Glutamatergic neuron (in vitro differentiated cells): Measurements from ENCODE around the gene NDUFAF3. TPM values are rescaled to one million over a fixed set of nuclear protein-coding genes. Genes with fewer than 3 reads are reported as not detected.

ENCODE experiments used
- DNase-seq: peaks from one replicate; pipeline ENCODE4 v3.0.0; 2022
- H3K27ac Mint-ChIP-seq: one replicate; pipeline ENCODE4 v1.8.0; 2020; ENCODE audit warnings: mild to moderate bottlenecking, mixed read lengths, inconsistent platforms; ENCODE audit not compliant: unreplicated experiment
- H3K27me3 Mint-ChIP-seq: one replicate; pipeline ENCODE4 v1.8.0; 2020; ENCODE audit warnings: mild to moderate bottlenecking, moderate library complexity, mixed read lengths, inconsistent platforms; ENCODE audit not compliant: unreplicated experiment
- H3K36me3 Mint-ChIP-seq: one replicate; pipeline ENCODE4 v1.8.0; 2020; ENCODE audit warnings: mild to moderate bottlenecking, mixed read lengths, inconsistent platforms; ENCODE audit not compliant: unreplicated experiment
- H3K4me1 Mint-ChIP-seq: one replicate; pipeline ENCODE4 v1.8.0; 2020; ENCODE audit warnings: mild to moderate bottlenecking, low read depth, mixed read lengths, inconsistent platforms; ENCODE audit not compliant: unreplicated experiment
- H3K4me3 Mint-ChIP-seq: one replicate; pipeline ENCODE4 v1.8.0; 2020; ENCODE audit warnings: mild to moderate bottlenecking, mixed read lengths, inconsistent platforms; ENCODE audit not compliant: unreplicated experiment
- H3K9me3 Mint-ChIP-seq: one replicate; pipeline ENCODE4 v1.8.0; 2020; ENCODE audit warnings: mild to moderate bottlenecking, moderate library complexity, mixed read lengths, inconsistent platforms; ENCODE audit not compliant: unreplicated experiment
- CTCF ChIP-seq: fragments of 200-600 bp; sonication (generic); IDR thresholded peaks from one replicate; pipeline ENCODE4 v1.5.0; 2021; ENCODE audit not compliant: partially characterized antibody, unreplicated experiment
- total RNA-seq: library from RNA; stranded (reverse); fragmentation: NEBNext Ultra II Directional; extraction: Animal tissue kit (Norgen Biotek cat#: 25700); gene quantifications from one replicate; pipeline ENCODE4 v1.2.1, GENCODE V29; 2021; ENCODE audit not compliant: unreplicated experiment

NDUFAF3 gene
- total RNA-seq, 1 donor from 2014 or later, result 50.6 TPM

GRCh38 chr3:48989126-48989795 is 32.7 kb upstream of the NDUFAF3 start:
- no peak for DNase-seq
- no peak for TF ChIP-seq CTCF
- Mint-ChIP-seq H3K9me3 (peaks cover 3% of the 10 kb centered on the region), H3K4me1 (peaks cover 8% of the 10 kb centered on the region), H3K27ac (peak overlapping the region; percentile 53), H3K4me3 (peak overlapping the region; percentile 88), H3K27me3 (peaks cover 3% of the 10 kb centered on the region), H3K36me3 (no peaks in the 10 kb centered on the region)

GRCh38 chr3:48989796-48990635 is 31.9 kb upstream of the NDUFAF3 start, which contains the start of gene P4HTM:
P4HTM (plus strand) TSS chr3:48990241; CDS start chr3:48990257, 16 bp downstream.
- peak within 1 kb of the TSS; percentile 55 for H3K27ac Mint-ChIP-seq
- DNase-seq, result peak; percentile 73
- peak within 1 kb of the TSS; percentile 88 for H3K4me3 Mint-ChIP-seq
- H3K4me1 Mint-ChIP-seq, result peaks cover 8% of the 10 kb centered on the region
- H3K27me3 Mint-ChIP-seq, result peaks cover 9% of the 10 kb centered on the region
- TF ChIP-seq CTCF, result no peak
- H3K9me3 Mint-ChIP-seq, result peaks cover 3% of the 10 kb centered on the region
- H3K36me3 Mint-ChIP-seq, result no peaks in the 10 kb centered on the region

DNA sequence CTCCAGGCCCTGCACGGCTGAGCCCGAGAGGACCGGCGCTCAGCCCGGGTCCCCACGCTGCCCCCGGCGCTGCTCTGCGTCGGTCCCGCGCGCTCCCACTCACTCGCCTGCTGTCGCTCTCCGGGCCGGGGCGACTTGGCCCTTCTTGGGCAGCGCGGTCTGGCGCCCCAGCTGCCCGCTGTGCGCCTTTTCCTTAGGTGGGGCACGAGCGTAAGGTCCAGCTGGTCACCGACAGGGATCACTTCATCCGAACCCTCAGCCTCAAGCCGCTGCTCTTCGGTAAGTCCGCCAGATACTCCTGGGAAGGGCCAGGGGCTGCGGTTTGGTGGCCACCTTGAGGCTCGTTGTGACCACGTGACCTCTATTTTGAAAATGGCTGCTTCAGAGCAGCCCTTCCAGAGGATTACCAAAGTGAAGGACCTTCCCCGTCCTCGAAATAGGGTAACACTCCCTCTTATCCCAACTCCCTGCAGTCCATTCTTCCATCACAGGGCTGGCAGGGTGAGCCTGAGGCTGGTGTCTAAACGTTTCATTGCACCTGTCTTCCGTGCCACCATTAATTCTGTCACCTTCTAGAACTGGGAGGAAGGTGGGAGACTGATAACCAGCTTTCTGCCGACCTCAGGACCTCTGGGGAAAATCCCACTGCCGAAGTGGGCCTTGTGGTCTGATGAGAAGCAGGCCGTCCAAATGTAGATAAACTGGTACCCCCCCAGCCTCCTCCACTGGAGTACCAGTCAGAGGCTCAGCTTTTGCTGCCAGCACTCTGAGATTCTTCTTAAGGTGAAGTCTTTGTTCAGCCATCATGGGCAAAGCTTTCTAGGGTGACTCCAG is 31.1 kb upstream of the NDUFAF3 start:
- no peaks in the 10 kb centered on the region for H3K36me3 Mint-ChIP-seq
- H3K4me1 Mint-ChIP-seq, result peaks cover 8% of the 10 kb centered on the region
- H3K27me3 Mint-ChIP-seq, result peaks cover 9% of the 10 kb centered on the region
- H3K27ac Mint-ChIP-seq, result peak overlapping the region; percentile 55
- no peak for TF ChIP-seq CTCF
- DNase-seq, result peak; percentile 32
- H3K4me3 Mint-ChIP-seq, result peak overlapping the region; percentile 87
- H3K9me3 Mint-ChIP-seq, result peaks cover 3% of the 10 kb centered on the region

DNA sequence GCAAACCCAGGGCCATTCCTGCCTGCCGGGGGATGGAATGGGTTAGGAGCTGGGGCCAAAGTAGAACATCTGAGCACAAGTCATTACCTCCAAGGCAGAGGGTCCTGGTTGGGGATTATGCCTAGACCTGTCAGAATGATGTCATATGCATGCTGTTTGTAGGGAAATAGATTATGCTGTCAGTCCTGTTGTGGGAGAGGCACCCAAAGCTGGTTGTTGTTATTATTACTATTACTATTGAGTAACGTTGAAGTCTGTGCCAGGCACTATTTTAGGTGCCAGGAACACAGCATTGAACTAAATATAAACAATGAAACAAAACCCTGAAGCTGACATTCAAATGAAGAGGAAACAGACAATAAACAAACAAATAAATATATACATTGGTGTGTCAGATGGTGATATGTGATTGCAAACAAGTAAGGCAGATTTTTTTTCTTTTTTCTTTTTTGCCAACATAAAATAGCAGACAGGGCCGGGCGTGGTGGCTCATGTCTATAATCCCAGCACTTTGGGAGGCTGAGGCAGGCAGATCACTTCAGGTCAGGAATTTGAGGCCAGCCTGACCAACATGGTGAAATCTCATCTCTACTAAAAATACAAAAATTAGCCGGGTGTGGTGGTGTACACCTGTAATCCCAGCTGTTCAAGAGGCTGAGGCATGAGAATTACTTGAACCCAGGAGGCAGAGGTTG is 29.9 kb upstream of the NDUFAF3 start:
- peaks cover 9% of the 10 kb centered on the region for H3K27me3 Mint-ChIP-seq
- peaks cover 8% of the 10 kb centered on the region for H3K4me1 Mint-ChIP-seq
- H3K9me3 Mint-ChIP-seq, result peaks cover 3% of the 10 kb centered on the region
- H3K4me3 Mint-ChIP-seq, result no peak overlapping the region
- H3K27ac Mint-ChIP-seq, result no peak overlapping the region
- no peak for DNase-seq
- no peak for TF ChIP-seq CTCF
- no peaks in the 10 kb centered on the region for H3K36me3 Mint-ChIP-seq
